ENCODE measurements around the gene SUSD1.

SUSD1 gene

DNA sequence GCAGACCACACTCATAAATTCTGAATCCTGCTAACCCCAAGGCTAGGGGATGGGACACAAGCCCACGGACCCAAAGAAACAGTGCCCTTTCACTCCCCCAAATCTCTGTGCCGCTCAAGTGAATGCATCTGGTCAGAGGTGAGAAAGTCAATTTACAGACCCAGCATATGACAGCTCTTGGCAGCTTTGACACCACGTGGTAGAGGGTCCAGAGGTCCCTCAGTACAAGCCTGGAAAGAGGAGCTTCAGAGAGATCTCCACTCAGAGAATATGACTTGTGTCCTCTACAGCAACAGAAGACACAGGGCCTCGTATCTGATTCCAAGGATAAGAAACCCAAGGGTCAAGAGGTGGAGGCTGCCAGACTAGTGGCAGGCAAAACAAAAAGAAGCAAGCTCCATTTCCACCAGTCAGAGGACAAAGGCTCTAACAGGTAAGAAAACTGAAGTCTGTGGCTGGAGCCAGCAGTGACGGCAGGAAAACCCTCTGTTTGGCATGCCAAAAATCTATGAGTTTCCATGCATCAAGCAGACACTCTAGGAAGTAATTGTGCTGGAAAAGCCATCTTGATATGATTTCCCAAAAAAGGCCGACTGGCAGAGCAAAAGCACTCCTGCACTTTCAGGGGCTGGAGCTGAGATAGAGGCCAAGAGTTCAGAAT, 139.8 kb downstream of the SUSD1 start:
- DNase-seq: no peak

DNA sequence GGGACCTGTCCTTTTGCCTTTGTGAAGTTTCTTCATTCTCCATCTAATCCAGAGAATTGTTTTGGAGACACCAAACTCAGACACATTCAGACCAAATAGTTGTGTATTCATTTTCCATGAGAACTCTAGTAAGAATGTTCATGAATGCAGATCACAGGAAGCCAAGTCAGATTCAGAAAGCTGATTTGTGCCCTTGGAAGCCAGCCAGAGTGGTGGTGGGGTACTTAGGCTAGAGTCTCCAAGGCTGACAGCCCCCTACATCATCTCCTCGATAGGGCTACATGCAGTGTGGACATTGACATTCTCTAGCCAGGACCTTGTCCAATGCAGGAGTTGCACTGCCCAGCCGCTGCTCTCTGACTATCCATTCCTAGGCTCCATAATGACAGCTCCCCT, 140.9 kb downstream of the SUSD1 start:
- peak; percentile 24 for DNase-seq

DNA sequence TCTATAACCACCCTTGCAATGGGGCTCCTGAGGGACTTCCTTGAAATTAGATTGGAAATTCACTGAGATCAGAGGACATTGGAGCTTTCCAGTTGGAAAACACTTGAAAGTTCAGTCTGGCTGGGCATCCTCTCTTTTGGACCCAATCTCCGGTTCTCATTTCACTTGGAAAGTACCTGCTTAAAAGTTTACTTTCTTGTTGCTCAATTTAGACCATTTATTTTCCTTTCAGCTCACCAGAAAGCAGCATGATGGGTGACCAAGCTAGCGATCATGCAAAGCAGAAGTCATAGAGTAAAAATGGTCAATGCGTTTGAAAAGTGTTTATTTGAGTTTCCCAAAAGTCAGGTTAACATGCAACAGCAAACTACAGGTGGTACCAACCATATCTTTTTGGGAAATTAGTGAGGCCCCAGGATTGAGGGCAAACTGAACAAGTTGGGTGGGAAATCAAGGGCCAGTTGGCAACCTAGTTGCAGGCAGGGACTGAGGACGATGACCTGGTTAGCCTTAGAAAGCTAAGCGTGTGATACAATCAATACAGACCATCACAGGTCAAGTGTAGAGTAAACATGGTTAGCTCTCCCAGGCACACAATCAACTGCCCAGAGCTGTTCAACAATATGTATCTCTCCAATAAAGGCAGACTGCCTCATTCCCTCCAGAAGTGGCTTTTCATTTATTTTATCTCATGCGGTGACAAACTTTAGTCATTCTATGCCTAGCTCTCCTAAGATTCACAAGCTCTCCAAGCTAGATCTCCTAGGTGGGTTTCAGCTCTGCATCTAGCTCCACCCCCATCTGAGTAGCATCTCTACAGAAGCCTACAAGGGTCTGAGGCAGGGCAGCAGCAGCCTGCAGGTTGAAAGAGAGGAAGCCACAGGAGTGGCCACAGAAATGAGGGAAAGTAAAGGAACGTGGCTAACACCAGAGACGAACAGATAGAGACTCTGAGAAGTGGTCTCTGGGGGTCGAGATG, 141.6 kb downstream of the SUSD1 start:
- DNase-seq: no peak

GRCh38 chr9:112032743-112033142, 142.4 kb downstream of the SUSD1 start:
- DNase-seq: no peak

DNA sequence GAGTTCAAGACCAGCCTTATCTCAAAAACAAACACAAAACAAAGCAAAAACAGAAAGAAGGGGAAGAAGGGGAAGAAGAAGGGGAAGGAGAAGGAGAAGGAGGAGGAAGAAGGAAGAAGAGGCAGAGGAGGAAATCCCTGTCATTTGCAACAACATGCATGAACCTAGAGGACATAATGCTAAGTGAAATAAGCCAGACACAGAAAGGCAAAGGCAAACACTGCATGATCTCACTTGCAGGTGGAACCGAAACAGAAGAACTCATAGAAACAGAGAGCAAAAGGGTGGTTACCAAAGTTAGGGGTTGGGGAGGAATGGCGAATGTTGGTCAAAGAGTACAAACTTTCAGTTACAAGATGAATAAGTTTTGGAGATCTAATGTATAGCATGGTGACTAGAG, 143.1 kb downstream of the SUSD1 start:
- DNase-seq: peak; percentile 32

DNA sequence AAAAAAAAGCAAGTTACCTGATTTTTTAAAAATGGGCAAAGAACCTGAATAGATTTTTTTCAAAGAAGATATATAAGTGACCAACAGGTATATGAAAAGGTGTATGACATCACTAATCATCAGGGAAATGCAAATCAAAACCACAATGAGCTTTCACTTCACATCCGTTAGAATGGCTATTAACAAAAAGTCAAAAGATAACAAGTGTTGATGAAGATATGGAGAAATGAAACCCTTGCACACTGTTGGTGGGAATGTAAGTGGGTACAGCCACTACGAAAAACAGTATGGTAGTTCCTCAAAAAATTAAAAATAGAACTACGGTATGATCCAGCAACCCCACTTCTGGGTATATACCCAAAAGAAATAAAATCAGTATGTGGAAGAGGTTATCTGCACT, 143.7 kb downstream of the SUSD1 start:
- DNase-seq: no peak

- no peak for DNase-seq
Observed at GRCh38 chr9:112029921-112030444, 145.1 kb downstream of the SUSD1 start.

DNA sequence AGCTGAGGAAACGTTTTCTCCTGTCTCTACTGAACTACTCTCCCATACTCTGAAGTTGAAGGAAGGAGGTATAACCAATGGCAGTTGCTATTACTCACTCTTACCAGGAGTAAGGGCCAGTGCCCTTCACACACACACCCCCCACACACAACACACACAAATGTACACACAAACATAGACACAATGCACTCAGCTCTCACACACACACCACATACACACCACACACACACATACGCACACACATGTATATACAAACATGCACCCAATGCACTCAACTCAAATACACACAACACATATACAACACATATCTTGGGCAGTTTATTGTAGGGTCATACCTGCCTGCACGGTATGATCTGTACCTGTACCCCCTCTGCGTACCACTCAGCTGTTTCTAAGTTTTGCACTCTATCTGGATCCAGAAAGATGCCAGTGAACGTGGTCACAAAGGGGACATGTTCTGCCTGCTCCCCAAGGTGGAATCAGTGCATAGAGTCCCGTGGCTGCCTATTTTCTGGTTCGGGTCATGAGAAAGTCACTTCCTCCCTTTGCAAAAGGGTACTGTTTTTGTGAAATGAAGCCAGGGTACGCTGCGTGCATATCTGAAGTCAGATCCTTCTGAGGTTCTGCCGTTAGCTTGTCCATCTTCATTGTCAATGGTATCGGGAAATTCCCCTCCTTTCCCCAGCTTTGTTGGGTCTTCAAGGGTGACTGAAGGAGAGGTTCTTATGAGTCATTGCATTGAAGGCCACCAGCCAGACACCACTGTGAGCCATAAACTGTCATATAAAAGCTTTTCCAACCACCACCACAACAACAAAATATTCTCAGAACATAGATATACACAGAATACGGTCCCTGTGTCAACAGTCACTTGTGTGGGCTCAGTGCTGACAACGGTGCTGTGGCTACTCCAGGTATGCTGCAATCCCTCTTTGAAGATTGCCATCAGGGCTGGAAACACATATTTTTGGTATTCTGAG, 146.6 kb downstream of the SUSD1 start:
- DNase-seq: peak; percentile 38

DNA sequence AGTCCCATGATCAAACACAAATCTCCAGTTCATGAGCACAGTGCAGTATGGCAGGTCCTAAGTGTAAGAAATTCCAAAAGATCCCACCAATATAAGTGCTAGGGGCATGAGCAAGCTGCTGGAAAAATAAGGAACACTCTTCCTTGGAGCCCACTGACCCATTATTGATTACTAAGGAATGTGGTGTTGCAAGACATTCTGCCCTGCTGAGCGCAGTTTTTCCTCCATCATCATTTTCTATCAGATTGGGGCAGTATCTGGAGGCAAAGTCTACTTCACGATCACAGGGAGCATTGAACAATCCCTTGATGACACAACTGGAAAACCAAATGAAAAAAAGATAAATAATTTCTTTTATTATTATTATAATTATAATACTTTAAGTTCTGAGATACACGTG, 149.2 kb downstream of the SUSD1 start:
- no peak for DNase-seq

GRCh38 chr9:112021742-112022141, 153.4 kb downstream of the SUSD1 start:
- DNase-seq: no peak

DNA sequence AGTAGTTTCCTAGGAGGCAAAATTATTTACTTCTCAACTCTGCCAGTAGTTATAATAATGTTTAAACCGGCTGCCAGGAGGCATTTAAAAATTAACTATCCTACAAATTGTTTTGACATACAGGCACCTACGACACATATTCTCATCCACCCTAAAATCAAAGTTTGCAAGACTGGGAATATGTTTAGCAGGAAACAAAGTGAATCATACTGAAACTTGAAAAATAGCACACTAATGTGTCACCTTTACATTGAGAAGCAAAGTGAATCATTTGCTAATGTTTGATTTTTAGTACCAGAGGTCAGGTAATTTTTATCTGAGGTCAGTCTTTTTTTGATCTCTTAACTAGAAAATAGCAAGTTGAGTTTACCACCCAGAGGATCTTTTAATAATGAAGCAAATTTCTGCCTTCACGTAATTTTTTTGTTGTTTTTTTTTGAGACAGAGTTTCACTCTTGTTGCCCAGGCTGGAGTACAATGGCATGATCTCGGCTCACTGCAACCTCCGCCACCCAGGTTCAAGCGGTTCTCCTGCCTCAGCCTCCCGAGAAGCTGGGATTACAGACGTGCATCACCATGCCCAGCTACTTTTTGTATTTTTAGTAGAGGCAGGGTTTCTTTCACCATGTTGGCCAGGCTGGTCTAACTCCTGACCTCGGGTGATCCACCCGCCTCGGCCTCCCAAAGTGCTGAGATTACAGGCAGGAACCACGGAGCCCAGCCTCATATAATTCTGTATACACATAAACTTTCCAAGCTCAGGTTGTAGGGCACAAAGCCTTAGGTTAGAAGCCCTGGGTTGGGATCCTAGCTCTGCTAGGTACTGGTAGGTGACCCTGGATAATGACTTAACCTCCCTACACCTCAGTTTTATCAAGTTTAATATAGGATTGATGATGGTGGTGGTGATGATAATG, 154.2 kb downstream of the SUSD1 start:
- DNase-seq: no peak

GRCh38 chr9:112017878-112018277, 157.2 kb downstream of the SUSD1 start:
- DNase-seq: no peak

GRCh38 chr9:112015736-112016135, 159.4 kb downstream of the SUSD1 start:
- DNase-seq: no peak

GRCh38 chr9:112015149-112015548, 159.9 kb downstream of the SUSD1 start:
- no peak for DNase-seq

GRCh38 chr9:112013266-112013665, 161.8 kb downstream of the SUSD1 start:
- no peak for DNase-seq

- peak; percentile 62 for DNase-seq
Observed at GRCh38 chr9:112012026-112012902, 162.8 kb downstream of the SUSD1 start.

DNA sequence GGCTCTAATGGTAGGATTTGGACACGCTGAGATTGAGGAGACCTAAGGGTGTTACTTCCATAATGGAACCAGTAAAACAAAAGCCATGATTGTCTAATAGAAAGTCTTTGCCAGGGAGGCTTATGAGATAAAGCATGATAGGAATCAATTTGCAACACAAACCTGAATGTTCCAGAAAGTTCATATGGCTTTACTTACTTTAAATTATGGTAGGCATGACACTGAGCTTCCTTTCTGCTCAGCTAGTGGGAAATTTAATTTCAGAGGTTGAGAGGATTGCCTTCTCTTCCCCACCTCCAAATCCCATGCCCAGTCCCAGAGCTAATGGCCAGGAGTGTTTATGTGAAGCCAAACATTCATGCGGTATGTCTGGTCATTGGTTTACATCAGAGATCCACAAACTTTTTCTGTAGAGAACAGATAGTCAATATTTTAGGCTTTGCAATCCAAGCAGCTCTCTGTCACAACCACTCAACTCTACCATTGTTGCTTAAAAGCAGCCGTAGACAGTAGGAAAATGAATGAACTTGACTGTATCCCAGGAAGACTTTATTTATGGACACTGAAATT, 164.0 kb downstream of the SUSD1 start:
- DNase-seq: no peak

- DNase-seq: no peak
Observed at GRCh38 chr9:112010537-112010936, 164.6 kb downstream of the SUSD1 start.

DNA sequence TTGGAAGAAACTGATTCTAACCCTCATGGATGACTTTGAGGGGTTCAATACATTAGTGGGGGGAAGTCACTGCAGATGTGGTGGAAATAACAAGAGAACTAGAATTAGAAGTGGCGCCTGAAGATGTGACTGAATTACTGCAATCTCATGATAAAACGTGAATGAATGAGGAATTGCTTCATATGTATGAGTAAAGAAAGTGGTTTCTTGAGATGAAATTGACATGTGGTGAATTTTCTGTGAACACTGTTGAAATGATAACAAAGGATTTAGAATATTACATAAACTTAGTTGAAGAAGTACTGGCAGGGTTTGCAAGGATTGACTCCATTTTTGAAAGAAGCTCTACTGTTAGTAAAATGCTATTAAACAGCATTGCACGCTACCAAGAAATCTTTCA, 165.4 kb downstream of the SUSD1 start:
- DNase-seq: no peak

- DNase-seq: no peak
Observed at GRCh38 chr9:112007575-112008240, 167.4 kb downstream of the SUSD1 start.

Measured in stimulated activated CD4-positive, alpha-beta T cell treated with anti-CD3 and anti-CD28 coated beads, Interleukin-15, amount 100 ng/mL, for 24 hours (primary cell).